CD4-positive, alpha-beta T cell (primary cell): ENCODE measurements around the gene IL34. TPM values are rescaled to one million over a fixed set of nuclear protein-coding genes. Genes with fewer than 3 reads are reported as not detected.
"Not testable (repeated sequence)": the region's sequence is repeated elsewhere in the genome, so short reads cannot be mapped to it uniquely, and the experiment has no call there.

ENCODE experiments used
- ATAC-seq: fragments of 200-7000 bp; cut with Tn5 transposase; one replicate; pipeline ENCODE4 v1.10.0; 2022; ENCODE audit warnings: mild to moderate bottlenecking; ENCODE audit not compliant: poor library complexity
- CTCF ChIA-PET: fragments of 350-600 bp; sonication (Branson Sonifier 250); formaldehyde crosslinking; loops from one replicate; lab custom pipeline; 2021; ENCODE audit warnings: antibody characterized with exemption, inconsistent platforms; lab: Charles Lee
- POLR2A ChIA-PET: fragments of 350-600 bp; sonication (Branson Sonifier 250); formaldehyde crosslinking; loops from one replicate; lab custom pipeline; 2021; ENCODE audit warnings: antibody characterized with exemption, inconsistent platforms; lab: Charles Lee
- DNase-seq, 14 experiments: peaks; one replicate each; pipeline ENCODE4 v3.0.0-alpha.2; 2013 to 2020; ENCODE audit warnings: mixed read lengths in 2 of 14
- H3K27ac ChIP-seq, 2 donors: one replicate each; pipeline versions ENCODE4 v1.5.1 to v1.7.0; 2013; ENCODE audit warnings: low read length in 2 of 2, low read depth in 1 of 2, mild to moderate bottlenecking in 1 of 2
- H3K27me3 ChIP-seq, 2 experiments: 1 replicate in 1 of 2; 2 replicates in 1 of 2; pipeline versions ENCODE4 v1.6.1 to v1.7.0; 2013; ENCODE audit warnings: low read length in 2 of 2, control low read depth in 1 of 2, mild to moderate bottlenecking in 1 of 2, moderate library complexity in 1 of 2; ENCODE audit not compliant: insufficient read depth in 2 of 2, control insufficient read depth in 1 of 2
- H3K36me3 ChIP-seq: one replicate; pipeline ENCODE4 v1.6.1; 2013; ENCODE audit warnings: low read length, control low read depth; ENCODE audit not compliant: insufficient read depth
- H3K4me1 ChIP-seq: one replicate; pipeline ENCODE4 v1.6.1; 2013; ENCODE audit warnings: low read length, control low read depth; ENCODE audit not compliant: insufficient read depth
- H3K4me3 ChIP-seq: one replicate; pipeline ENCODE4 v1.5.1; 2013; ENCODE audit warnings: mild to moderate bottlenecking, low read length, moderate library complexity
- H3K9me3 ChIP-seq, 2 experiments: 1 replicate in 1 of 2; 2 replicates in 1 of 2; pipeline versions ENCODE4 v1.6.1 to v1.7.0; 2013; ENCODE audit warnings: low read length in 2 of 2, mild to moderate bottlenecking in 2 of 2, control low read depth in 1 of 2, moderate library complexity in 1 of 2; ENCODE audit not compliant: control insufficient read depth in 1 of 2, insufficient read depth in 1 of 2
- H3K27ac Mint-ChIP-seq: one replicate; pipeline ENCODE4 v1.8.0; 2020; ENCODE audit warnings: mixed read lengths
- H3K27me3 Mint-ChIP-seq: one replicate; pipeline ENCODE4 v1.8.0; 2021; ENCODE audit warnings: mixed read lengths
- H3K36me3 Mint-ChIP-seq: one replicate; pipeline ENCODE4 v1.8.0; 2021; ENCODE audit warnings: low read depth, mixed read lengths
- H3K4me1 Mint-ChIP-seq: one replicate; pipeline ENCODE4 v1.8.0; 2021; ENCODE audit warnings: low read depth, mixed read lengths
- H3K4me3 Mint-ChIP-seq: one replicate; pipeline ENCODE4 v1.8.0; 2020; ENCODE audit warnings: mild to moderate bottlenecking, mixed read lengths
- H3K9me3 Mint-ChIP-seq: one replicate; pipeline ENCODE4 v1.8.0; 2020; ENCODE audit warnings: mixed read lengths
- intact Hi-C, 2 experiments: fragments of 100-400 bp; cut with DNase I in 1 of 2; cut with micrococcal nuclease in 1 of 2; formaldehyde crosslinking; loops; one replicate each; pipeline versions ENCODE4 v1.15.1 to v1.9.0; 2023 to 2025; cut with DNase I, micrococcal nuclease
- total RNA-seq, 174 experiments: library from RNA in 2 of 174; stranded (reverse) in 2 of 174; gene quantifications; one replicate each; pipeline ENCODE4 v1.2.3 and lab custom pipeline; 2021 to 2026
- TF ChIP-seq, protein P1 (sequence below): fragments of 200-600 bp; IDR thresholded peaks from one replicate; pipeline ENCODE4 v1.8.0; 2022; ENCODE audit warnings: antibody characterized with exemption, mild to moderate bottlenecking

Gene IL34
- total RNA-seq, 2 experiments from 2014 or later: 0.84 to 0.88 TPM

DNA sequence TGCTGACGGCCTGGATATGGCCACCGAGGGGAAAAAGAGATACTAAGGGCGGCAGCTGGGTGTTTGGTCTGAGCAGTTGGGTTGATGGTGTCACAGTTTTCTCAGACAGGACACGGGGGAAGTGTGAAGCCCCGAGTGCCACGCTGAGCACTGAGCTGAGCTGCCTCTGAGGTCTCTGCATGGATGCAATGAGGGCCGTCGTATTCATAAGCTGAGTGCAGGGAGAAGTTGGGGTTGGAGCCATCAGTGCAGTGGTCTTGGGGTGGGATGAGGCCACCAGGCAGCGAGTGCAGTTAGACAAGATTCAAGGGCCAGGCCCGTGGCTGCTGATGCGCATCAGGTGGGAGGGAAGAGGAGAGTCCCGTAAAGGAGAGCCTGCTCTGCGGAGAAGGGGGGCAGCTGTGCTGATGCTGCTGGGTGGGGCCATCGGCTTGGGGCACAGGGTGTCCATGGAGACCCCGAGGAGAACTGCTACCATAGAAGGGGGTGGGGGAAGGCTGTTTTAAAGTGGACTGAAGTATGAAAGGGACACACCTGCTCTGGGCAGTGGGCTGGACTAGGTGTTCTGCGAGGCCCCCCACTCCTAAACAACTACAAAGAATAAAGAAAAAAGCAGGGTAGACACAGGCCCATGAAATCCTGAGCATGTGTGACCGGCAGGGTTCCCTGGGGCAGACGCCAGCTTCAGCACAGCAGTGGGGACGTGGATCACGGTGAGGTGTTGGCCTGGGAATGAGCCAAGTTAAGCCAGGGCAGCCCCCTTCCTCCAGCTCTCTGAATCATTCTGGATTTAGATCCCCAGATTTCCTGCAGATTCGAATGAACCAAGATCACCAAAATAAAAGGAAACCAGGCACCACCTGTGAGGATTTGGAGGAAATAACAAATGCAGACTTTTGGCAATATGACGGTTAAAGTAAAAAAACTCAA, 19.7 kb downstream of the IL34 start:
- Mint-ChIP-seq H3K4me1 (no peaks in the 10 kb centered on the region), H3K27ac (no peak overlapping the region), H3K9me3 (no peaks in the 10 kb centered on the region), H3K27me3 (no peaks in the 10 kb centered on the region), H3K4me3 (no peak overlapping the region), H3K36me3 (peaks cover 14% of the 10 kb centered on the region)
- DNase-seq (peak in 1 of 14 experiments; percentile 25), ATAC-seq (no peak)
- intact Hi-C loops: no loop called here
- no peaks in the 10 kb centered on the region for H3K9me3 ChIP-seq
- H3K27ac ChIP-seq: no peak overlapping the region
- H3K27me3 ChIP-seq: no peaks in the 10 kb centered on the region
- no peaks in the 10 kb centered on the region for H3K4me1 ChIP-seq
- ChIA-PET POLR2A (no interaction called here), CTCF (no interaction called here)
- no peaks in the 10 kb centered on the region for H3K36me3 ChIP-seq
- TF ChIP-seq, protein P1, sequence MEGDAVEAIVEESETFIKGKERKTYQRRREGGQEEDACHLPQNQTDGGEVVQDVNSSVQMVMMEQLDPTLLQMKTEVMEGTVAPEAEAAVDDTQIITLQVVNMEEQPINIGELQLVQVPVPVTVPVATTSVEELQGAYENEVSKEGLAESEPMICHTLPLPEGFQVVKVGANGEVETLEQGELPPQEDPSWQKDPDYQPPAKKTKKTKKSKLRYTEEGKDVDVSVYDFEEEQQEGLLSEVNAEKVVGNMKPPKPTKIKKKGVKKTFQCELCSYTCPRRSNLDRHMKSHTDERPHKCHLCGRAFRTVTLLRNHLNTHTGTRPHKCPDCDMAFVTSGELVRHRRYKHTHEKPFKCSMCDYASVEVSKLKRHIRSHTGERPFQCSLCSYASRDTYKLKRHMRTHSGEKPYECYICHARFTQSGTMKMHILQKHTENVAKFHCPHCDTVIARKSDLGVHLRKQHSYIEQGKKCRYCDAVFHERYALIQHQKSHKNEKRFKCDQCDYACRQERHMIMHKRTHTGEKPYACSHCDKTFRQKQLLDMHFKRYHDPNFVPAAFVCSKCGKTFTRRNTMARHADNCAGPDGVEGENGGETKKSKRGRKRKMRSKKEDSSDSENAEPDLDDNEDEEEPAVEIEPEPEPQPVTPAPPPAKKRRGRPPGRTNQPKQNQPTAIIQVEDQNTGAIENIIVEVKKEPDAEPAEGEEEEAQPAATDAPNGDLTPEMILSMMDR: no peak
- no peak overlapping the region for H3K4me3 ChIP-seq

DNA sequence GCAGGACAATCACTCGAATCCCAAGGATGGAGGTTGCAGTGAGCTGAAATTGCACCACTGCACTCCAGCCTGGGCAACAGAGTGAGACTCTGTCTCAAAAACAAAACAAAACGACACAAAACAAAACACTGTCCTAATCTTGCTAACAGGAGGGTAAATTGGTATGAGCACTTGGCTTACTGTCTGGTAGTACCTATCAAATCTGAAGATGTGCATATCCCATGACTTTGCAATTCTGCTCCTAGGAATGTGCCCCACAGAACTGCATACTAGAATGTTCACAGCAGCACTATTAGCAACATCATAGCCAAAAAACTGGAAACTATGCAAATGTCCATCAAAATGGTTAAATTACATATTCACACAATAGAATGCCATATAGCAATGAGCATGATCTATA, 23.8 kb downstream of the IL34 start:
- Mint-ChIP-seq H3K36me3 (peaks cover 14% of the 10 kb centered on the region), H3K9me3 (no peaks in the 10 kb centered on the region), H3K4me1 (no peaks in the 10 kb centered on the region), H3K4me3 (no peak overlapping the region), H3K27me3 (no peaks in the 10 kb centered on the region), H3K27ac (no peak overlapping the region)
- no peaks in the 10 kb centered on the region for H3K4me1 ChIP-seq
- ATAC-seq (no peak), DNase-seq (no peak)
- CTCF ChIA-PET: no interaction called here
- no peak overlapping the region for H3K4me3 ChIP-seq
- H3K27ac ChIP-seq: no peak overlapping the region
- POLR2A ChIA-PET: no interaction called here
- H3K36me3 ChIP-seq: no peaks in the 10 kb centered on the region
- no peaks in the 10 kb centered on the region for H3K9me3 ChIP-seq
- intact Hi-C loops: no loop called here
- TF ChIP-seq, protein P1: no peak
- no peaks in the 10 kb centered on the region for H3K27me3 ChIP-seq

DNA sequence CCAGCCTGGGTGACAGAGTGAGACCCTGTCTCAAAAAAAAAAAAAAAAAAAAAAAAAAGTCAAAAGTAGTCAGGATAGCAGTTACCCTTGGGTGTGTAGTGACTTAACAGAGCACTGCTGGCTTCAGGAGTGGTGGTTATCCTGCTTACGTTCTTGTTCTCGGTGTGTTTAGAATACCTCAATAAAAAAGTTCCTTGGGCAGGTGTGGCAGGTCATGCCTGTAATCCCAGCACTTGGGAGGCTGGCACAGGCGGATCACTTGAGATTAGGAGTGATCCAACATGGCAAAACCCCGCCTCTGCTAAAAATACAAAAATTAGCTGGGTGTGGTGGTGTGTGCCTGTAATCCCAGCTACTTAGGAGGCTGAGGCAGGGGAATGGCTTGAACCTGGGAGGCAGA, 24.6 kb downstream of the IL34 start:
- H3K36me3 Mint-ChIP-seq: peaks cover 14% of the 10 kb centered on the region
- POLR2A ChIA-PET, H3K4me3 Mint-ChIP-seq, H3K27me3 Mint-ChIP-seq, H3K4me1 Mint-ChIP-seq, H3K9me3 ChIP-seq, H3K9me3 Mint-ChIP-seq, intact Hi-C loops, H3K27ac ChIP-seq, H3K4me3 ChIP-seq, ATAC-seq, H3K36me3 ChIP-seq, H3K4me1 ChIP-seq, H3K27ac Mint-ChIP-seq, CTCF ChIA-PET, H3K27me3 ChIP-seq, DNase-seq: not testable (repeated sequence)
